ENCODE results near the gene ADGRL2. TPM values are rescaled to one million over a fixed set of nuclear protein-coding genes. Genes with fewer than 3 reads are reported as not detected.

ADGRL2 gene
- total RNA-seq, 1 experiment from 2014 or later: 25.3 TPM

DNA sequence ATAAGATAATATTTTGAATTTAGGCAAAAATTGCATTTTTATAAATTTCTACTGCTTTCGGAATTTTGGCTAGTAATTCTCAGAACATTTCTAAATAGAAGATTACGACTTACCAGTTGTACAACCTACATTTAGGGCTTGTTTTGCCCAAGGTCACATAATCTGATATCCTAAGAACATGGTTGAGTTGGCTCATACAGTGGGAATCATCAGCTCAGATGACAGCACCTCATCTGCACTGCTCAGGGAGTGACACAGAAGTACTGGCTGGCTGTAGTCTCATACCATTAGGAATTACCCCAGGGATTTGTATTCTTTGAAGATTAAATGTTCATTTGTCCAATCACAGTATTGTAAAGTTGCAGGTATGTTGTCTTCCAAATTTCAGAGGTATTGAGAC lies 217.6 kb downstream of the ADGRL2 start:
- no peak for TF ChIP-seq EZH2 (IDR thresholded peaks at IDR 0.05; ENCODE audit: low read depth)
- TF ChIP-seq, protein P1, sequence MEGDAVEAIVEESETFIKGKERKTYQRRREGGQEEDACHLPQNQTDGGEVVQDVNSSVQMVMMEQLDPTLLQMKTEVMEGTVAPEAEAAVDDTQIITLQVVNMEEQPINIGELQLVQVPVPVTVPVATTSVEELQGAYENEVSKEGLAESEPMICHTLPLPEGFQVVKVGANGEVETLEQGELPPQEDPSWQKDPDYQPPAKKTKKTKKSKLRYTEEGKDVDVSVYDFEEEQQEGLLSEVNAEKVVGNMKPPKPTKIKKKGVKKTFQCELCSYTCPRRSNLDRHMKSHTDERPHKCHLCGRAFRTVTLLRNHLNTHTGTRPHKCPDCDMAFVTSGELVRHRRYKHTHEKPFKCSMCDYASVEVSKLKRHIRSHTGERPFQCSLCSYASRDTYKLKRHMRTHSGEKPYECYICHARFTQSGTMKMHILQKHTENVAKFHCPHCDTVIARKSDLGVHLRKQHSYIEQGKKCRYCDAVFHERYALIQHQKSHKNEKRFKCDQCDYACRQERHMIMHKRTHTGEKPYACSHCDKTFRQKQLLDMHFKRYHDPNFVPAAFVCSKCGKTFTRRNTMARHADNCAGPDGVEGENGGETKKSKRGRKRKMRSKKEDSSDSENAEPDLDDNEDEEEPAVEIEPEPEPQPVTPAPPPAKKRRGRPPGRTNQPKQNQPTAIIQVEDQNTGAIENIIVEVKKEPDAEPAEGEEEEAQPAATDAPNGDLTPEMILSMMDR (conservative IDR thresholded peaks at IDR 0.05): no peak
- Histone ChIP-seq H3K9me2 (ENCODE audit: insufficient read depth) (no peaks in the 10 kb centered on the region; the same call in 1 of the 2 replicates), H3K4me3 (no peak overlapping the region), H3K4me2 (no peak overlapping the region), H3K79me2 (ENCODE audit: low read depth) (no peaks in the 10 kb centered on the region), H4K20me1 (ENCODE audit: insufficient read depth) (no peaks in the 10 kb centered on the region), H2AFZ (no peak overlapping the region), H3K27me3 (ENCODE audit: insufficient read depth, low read depth) (no peaks in the 10 kb centered on the region), H3K4me1 (replicated peaks; ENCODE audit: insufficient read depth) (no peaks in the 10 kb centered on the region), H3F3A (ENCODE audit: insufficient read depth, low read depth) (no peaks in the 10 kb centered on the region), H3K36me3 (ENCODE audit: low read depth) (no peaks in the 10 kb centered on the region), H3K27ac (no peak overlapping the region), H3K9me3 (ENCODE audit: insufficient read depth, low read depth) (no peaks in the 10 kb centered on the region)
- ChIA-PET POLR2A (ENCODE audit: unreplicated experiment) (no interaction called here), CTCF (no interaction called here)
- no peak for DNase-seq
- intact Hi-C loops (cut with micrococcal nuclease; ENCODE audit: unreplicated experiment): loop anchor here (10.0 kb wide), 1 partner anchor 1836 kb away; no protein-coding TSS in a partner anchor
- BruUV-seq (replicated peaks): no TSS peak

DNA sequence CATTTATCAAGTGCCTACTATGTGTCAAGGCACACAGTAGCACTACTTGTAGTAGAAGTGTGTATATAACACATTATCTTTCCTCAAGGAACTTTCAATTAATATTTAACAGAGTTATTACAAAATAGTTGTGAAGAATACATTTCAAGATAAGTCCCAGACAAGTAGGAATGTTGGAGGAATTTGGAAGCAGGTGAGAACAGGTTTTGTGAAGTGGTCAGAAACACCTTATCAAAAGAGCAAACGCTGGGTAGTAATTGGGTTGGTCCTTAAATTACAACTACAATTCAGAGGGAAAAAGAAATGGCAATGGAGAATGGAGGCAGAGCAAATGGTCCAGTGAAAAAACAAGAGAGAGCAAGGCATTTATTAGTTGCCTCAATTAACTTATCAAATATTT lies 218.8 kb downstream of the ADGRL2 start:
- H3K27ac ChIP-seq: no peak overlapping the region
- H3K9me2 ChIP-seq (ENCODE audit: insufficient read depth): no peaks in the 10 kb centered on the region; the same call in 1 of the 2 replicates
- no peaks in the 10 kb centered on the region for H3K9me3 ChIP-seq (ENCODE audit: insufficient read depth, low read depth)
- no peaks in the 10 kb centered on the region for H3K27me3 ChIP-seq (ENCODE audit: insufficient read depth, low read depth)
- H3K79me2 ChIP-seq (ENCODE audit: low read depth): no peaks in the 10 kb centered on the region
- no peak overlapping the region for H3K4me3 ChIP-seq
- H2AFZ ChIP-seq: no peak overlapping the region
- H4K20me1 ChIP-seq (ENCODE audit: insufficient read depth): no peaks in the 10 kb centered on the region
- no peaks in the 10 kb centered on the region for H3K4me1 ChIP-seq (replicated peaks; ENCODE audit: insufficient read depth)
- ChIA-PET CTCF (no interaction called here), POLR2A (ENCODE audit: unreplicated experiment) (no interaction called here)
- TF ChIP-seq, protein P1 (conservative IDR thresholded peaks at IDR 0.05): no peak
- no peak for TF ChIP-seq EZH2 (IDR thresholded peaks at IDR 0.05; ENCODE audit: low read depth)
- no peak for DNase-seq
- no peaks in the 10 kb centered on the region for H3K36me3 ChIP-seq (ENCODE audit: low read depth)
- no peaks in the 10 kb centered on the region for H3F3A ChIP-seq (ENCODE audit: insufficient read depth, low read depth)
- intact Hi-C loops (cut with micrococcal nuclease; ENCODE audit: unreplicated experiment): loop anchor here (10.0 kb wide), 1 partner anchor 1835 kb away; no protein-coding TSS in a partner anchor
- no peak overlapping the region for H3K4me2 ChIP-seq
- BruUV-seq (replicated peaks): no TSS peak

DNA sequence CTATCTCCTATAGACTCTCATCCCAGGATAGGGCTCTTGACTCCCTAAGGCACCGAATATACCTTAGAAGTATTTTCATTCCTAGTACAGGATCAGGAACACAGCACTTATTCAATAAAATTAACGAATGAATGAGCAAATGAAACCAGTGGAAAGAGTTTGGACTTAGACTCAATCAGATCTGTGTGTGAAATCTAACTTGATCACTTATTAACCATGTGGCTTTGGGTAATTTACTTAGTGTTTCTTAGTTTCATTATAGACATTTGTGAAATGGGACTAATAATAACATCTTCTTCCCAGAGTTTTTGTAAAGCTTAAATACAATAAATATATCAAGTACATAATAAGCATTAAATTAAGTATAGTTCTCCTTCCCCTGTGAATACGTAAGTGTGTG lies 230.1 kb downstream of the ADGRL2 start:
- H3K79me2 ChIP-seq (ENCODE audit: low read depth): no peaks in the 10 kb centered on the region
- H3K9me2 ChIP-seq (ENCODE audit: insufficient read depth): no peaks in the 10 kb centered on the region
- H3K36me3 ChIP-seq (ENCODE audit: low read depth): no peaks in the 10 kb centered on the region
- H2AFZ ChIP-seq: no peak overlapping the region
- POLR2A ChIA-PET (ENCODE audit: unreplicated experiment): no interaction called here
- H3F3A ChIP-seq (ENCODE audit: insufficient read depth, low read depth): no peaks in the 10 kb centered on the region
- TF ChIP-seq, protein P1 (conservative IDR thresholded peaks at IDR 0.05): no peak
- no peak for TF ChIP-seq EZH2 (IDR thresholded peaks at IDR 0.05; ENCODE audit: low read depth)
- BruUV-seq (replicated peaks): no TSS peak
- H3K27me3 ChIP-seq (ENCODE audit: insufficient read depth, low read depth): no peaks in the 10 kb centered on the region
- no peak for DNase-seq
- no peaks in the 10 kb centered on the region for H3K4me1 ChIP-seq (replicated peaks; ENCODE audit: insufficient read depth)
- no peak overlapping the region for H3K27ac ChIP-seq
- 0 out of 2 replicates have a peak, but pooled peaks cover 5% of the 10 kb centered on the region for H3K9me3 ChIP-seq (ENCODE audit: insufficient read depth, low read depth)
- H4K20me1 ChIP-seq (ENCODE audit: insufficient read depth): no peaks in the 10 kb centered on the region
- intact Hi-C loops (cut with micrococcal nuclease; ENCODE audit: unreplicated experiment): no loop called here
- H3K4me3 ChIP-seq: no peak overlapping the region
- no peak overlapping the region for H3K4me2 ChIP-seq
- CTCF ChIA-PET: no interaction called here
